HG03565 (cell line): ENCODE results near the gene ZNF385B.
"Not testable (repeated sequence)": the region's sequence is repeated elsewhere in the genome, so short reads cannot be mapped to it uniquely, and the experiment has no call there.

ENCODE experiments used
- ATAC-seq: cut with Tn5 transposase; IDR thresholded peaks from one replicate; pipeline ENCODE4 v1.9.1; 2021; ENCODE audit warnings: mild to moderate bottlenecking, moderate library complexity; ENCODE audit not compliant: unreplicated experiment

Gene ZNF385B

GRCh38 chr2:179804206-179804605, 57.2 kb downstream of the ZNF385B start:
- ATAC-seq = no peak

DNA sequence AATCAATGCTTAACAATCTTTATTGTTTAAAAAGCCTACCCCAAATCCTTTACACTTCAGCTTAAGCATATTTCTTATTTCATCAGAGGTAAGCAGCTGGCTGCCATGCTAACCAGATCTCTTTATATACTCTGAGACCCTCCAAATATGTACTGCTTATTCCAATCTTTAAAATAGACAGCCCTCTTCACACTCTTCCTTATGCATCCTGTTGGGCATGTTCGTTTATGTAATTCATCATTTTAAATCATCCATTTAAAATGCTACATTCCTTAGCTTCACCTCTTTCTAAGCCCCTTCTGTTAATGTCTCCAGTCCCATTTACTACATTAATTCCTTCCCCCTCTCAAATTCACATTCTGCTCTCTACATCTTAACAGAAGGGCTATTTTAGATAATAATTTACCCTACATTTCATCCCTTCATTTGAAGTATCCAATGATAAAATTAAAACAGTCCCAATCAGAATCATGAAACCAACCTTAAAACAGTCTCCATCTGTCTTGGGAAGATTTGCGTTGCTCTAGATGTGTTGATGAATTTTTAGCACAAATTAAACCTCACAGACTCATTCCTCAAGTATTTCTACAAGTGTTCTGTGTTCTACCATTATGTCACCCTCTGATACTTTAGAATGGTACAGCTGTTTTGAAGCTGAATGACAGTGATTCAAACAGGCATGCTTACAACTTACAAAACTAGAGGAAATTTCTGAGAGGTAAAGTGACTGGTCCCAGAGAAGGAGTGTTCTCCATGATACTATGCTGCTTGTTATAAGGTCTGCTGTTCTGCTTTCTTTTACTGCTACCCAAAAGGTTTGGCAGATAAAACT, 59.1 kb downstream of the ZNF385B start:
- ATAC-seq = no peak

GRCh38 chr2:179800776-179801175, 60.6 kb downstream of the ZNF385B start:
- no peak for ATAC-seq

- ATAC-seq = no peak
These were observed 65.0 kb downstream of the ZNF385B start for GRCh38 chr2:179796213-179797007.

- no peak for ATAC-seq
These were observed 67.5 kb downstream of the ZNF385B start for GRCh38 chr2:179793902-179794301.

DNA sequence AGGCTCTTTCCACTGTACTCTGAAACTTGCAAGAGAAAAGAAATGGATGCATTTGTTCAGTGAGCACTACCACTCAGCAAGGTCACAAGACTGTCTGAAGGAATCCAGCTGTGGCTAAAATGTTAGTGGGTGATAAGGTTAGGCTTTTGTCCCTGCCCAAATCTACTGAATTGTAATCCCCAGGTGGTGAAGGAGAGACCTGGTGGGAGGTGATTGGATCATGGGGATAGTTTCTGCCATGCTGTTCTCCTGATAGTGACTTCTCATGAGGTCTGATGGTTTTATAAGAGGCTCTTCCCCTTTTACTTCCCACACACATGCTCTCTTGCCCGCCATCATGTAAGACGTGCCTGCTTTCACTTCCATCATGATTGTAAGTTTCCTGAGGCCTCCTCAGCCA, 68.2 kb downstream of the ZNF385B start:
- no peak for ATAC-seq

GRCh38 chr2:179790235-179791217, 70.9 kb downstream of the ZNF385B start:
- no peak for ATAC-seq

DNA sequence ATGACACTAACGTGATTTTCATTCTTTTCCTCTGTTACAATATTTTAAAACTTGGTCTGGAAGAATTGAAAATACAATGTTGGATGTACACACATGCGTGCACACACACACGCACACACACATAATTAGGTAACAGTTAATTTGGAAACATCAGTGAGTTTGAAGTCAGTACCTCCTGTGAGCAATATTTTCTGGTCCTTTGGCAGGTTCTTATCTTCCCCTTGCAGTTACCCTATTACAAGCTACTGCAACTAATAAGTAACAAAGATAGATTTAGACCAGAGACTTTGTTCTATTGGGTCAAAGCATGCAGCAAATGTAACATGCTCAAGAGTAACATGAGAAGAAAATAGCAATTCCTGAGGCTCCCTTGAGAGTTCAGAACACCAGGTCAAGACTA, 73.3 kb downstream of the ZNF385B start:
- no peak for ATAC-seq

DNA sequence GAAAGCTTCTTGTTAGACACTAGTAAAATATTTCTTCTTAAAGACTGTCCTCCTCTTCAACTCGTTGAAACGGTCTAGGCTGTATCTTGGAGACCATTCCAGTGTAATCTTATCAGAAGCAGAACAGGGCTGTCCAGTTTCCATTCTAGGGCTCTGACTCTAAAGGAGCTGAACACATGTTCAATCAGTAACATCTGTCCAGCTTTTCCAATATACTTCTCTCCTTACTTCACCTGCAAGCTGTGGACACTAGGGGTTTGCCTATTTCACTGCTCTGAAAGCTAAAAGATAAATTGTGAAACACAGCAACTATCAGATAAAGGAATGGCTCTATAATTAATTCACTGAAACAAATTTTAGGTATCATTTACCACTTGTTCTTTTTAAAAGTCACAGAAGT, 73.8 kb downstream of the ZNF385B start:
- no peak for ATAC-seq

DNA sequence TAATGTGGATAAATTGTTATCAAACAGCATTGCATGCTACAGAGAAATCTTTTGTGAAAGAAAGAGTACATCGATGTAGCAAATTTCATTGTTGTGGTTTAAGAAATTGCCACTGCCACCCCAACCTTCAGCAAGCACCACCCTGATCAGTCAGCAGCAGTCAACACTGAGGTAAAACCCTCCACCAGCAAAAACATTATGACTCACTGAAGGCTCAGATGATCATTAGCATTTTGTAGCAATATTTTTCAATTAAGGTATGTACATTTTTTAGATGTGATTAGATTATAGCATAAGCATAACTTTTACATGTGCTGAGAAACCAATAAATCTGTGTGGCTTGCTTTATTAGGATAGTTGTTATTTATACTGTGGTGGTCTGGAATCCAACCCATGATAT, 75.5 kb downstream of the ZNF385B start:
- ATAC-seq = no peak

DNA sequence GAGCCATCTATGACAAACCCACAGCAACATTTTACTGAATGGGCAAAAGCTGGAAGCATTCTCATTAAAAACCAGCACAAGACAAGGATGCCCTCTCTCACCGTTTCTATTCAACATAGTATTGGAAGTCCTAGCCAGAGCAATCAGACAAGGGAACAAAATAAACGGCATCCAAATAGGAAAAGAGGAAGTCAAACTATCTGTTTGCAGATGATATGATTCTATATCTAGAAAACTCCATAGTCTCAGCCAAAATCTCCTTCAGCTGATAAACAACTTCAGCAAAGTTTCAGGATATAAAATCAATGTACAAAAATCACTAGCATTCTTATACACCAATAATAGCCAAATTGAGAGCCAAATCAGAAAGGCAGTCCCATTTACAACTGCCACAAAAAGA, 79.1 kb downstream of the ZNF385B start:
- not testable (repeated sequence) for ATAC-seq

GRCh38 chr2:179773986-179774385, 87.4 kb downstream of the ZNF385B start:
- ATAC-seq = no peak

DNA sequence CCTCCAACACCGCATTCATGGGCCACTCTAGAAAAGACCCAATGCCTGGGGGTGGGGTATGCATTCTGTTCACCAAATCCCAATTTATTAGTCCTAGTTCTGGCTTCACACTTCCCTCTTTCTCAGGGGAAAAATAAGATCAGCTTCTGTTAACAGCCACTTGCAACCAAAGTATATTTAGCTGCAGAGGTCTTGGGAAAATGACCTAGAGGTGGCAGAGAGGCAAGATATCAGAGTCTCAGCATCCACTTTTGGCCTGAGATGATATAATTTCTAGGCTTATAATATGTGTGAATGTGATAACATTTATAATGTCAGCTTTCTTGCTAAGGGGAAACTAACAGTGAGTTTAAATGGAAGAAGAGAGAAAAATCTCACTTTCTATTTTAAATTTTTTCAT, 89.1 kb downstream of the ZNF385B start:
- no peak for ATAC-seq

- no peak for ATAC-seq
These were observed 89.6 kb downstream of the ZNF385B start for GRCh38 chr2:179771791-179772190.

- ATAC-seq = no peak
These were observed 91.4 kb downstream of the ZNF385B start for GRCh38 chr2:179770029-179770428.

- no peak for ATAC-seq
These were observed 92.1 kb downstream of the ZNF385B start for GRCh38 chr2:179769323-179769722.

DNA sequence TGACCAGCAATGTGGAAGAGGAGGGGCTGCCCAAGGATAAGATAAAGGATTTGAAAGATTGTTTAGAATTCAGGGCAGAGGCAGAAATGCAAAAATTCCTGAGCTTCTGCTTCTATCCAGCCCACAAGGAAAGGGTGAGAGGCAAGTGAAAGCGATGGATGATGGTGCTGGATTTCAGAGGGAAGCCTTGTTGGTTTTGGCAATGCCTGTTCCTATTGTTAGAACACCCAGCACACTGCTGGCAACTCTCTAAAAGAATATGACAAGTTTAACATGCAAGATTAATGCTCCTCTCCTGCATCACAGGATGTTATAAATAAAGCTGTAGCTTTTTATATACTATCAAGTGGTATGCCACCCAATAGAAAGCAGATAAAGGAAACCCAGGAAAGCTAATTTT, 92.6 kb downstream of the ZNF385B start:
- no peak for ATAC-seq

- ATAC-seq = no peak
These were observed 95.7 kb downstream of the ZNF385B start for GRCh38 chr2:179765666-179766065.

DNA sequence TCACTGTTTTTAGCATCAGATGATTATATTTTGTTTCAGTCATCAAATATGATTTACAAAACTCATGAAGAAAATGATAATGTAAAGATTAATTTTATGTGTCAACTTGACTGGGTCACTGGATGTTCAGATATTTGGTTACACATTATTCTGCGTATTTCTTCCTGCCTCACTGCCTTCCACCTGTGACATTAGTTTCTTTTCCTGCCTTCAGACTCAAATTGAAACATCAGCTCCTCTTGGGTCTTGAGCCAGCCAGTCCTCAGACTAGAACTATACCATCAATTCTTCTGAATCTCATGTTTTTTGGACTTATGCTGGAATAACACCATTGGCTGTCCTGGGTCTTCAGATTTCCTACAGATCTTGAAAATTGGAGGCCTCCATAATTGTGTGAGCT, 96.7 kb downstream of the ZNF385B start:
- peak; percentile 60 for ATAC-seq

DNA sequence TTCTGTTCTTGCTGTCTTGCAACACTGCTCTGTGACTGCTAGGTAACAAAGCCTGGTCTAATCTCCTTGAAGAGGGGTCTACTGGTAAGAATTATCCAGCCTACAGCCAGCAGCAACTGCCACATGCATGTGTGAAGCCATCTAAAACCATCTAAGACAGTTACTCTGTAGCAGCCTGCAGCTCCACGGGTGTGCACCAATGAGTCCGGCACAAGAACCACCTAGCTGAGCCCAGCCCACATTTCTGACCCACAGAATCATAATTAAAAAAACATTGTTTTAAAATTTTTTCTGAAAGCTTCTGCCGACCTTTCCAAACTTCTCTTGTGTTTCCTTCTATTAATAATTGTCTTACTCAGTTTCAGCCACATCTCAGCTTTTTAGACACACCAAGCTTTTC, 102.8 kb downstream of the ZNF385B start:
- ATAC-seq = no peak
